ENCODE measurements around the gene BEST1.

Gene BEST1

DNA sequence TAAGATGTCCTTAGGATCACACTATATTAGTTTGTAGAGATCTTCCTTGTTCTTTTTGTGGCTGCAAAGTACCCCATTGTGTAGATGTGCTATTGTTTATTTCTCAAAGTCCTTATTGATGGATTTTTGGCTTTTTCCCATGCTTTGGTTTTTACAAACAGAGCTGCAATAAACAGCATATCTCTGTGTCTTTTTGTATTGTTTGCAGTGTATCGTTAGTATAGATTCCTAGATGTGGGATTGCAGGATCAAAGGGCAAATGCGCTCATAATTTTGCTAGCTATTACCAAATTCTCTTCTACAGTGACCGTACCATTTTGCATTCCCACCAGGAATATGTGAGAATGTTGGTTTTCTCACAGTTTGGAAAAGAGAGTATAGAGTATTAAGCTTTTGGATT, 44.8 kb downstream of the BEST1 start:
- no peak for TF ChIP-seq EZH2 (IDR thresholded peaks at IDR 0.05; ENCODE audit: borderline replicate concordance, low read length)
- TF ChIP-seq, protein P1, sequence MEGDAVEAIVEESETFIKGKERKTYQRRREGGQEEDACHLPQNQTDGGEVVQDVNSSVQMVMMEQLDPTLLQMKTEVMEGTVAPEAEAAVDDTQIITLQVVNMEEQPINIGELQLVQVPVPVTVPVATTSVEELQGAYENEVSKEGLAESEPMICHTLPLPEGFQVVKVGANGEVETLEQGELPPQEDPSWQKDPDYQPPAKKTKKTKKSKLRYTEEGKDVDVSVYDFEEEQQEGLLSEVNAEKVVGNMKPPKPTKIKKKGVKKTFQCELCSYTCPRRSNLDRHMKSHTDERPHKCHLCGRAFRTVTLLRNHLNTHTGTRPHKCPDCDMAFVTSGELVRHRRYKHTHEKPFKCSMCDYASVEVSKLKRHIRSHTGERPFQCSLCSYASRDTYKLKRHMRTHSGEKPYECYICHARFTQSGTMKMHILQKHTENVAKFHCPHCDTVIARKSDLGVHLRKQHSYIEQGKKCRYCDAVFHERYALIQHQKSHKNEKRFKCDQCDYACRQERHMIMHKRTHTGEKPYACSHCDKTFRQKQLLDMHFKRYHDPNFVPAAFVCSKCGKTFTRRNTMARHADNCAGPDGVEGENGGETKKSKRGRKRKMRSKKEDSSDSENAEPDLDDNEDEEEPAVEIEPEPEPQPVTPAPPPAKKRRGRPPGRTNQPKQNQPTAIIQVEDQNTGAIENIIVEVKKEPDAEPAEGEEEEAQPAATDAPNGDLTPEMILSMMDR (IDR thresholded peaks at IDR 0.05; ENCODE audit: low read length), result no peak
- Histone ChIP-seq H3K27ac (ENCODE audit: low read depth, low read length, poor library complexity, severe bottlenecking) (no peak overlapping the region), H3K36me3 (ENCODE audit: insufficient read depth, low read length) (no peaks in the 10 kb centered on the region), H2AFZ (ENCODE audit: low read length) (no peak overlapping the region), H3K4me1 (ENCODE audit: insufficient read depth, low read length, severe bottlenecking) (no peaks in the 10 kb centered on the region), H3K27me3 (ENCODE audit: insufficient read depth, low read length) (no peaks in the 10 kb centered on the region; the same call in 1 of the 2 replicates), H3K9ac (ENCODE audit: low read length) (no peak overlapping the region), H3K79me2 (ENCODE audit: insufficient read depth, low read length) (no peaks in the 10 kb centered on the region), H3K4me2 (ENCODE audit: low read length) (no peak overlapping the region), H3K9me2 (ENCODE audit: low read depth, low read length) (no peaks in the 10 kb centered on the region), H3K4me3 (ENCODE audit: low read depth, low read length, poor library complexity, severe bottlenecking) (no peak overlapping the region), H4K20me1 (ENCODE audit: insufficient read depth, low read length) (no peaks in the 10 kb centered on the region), H3F3A (ENCODE audit: insufficient read depth, low read length) (no peaks in the 10 kb centered on the region), H3K9me3 (ENCODE audit: low read length) (0 out of 2 replicates have a peak, but pooled peaks cover 4% of the 10 kb centered on the region)

DNA sequence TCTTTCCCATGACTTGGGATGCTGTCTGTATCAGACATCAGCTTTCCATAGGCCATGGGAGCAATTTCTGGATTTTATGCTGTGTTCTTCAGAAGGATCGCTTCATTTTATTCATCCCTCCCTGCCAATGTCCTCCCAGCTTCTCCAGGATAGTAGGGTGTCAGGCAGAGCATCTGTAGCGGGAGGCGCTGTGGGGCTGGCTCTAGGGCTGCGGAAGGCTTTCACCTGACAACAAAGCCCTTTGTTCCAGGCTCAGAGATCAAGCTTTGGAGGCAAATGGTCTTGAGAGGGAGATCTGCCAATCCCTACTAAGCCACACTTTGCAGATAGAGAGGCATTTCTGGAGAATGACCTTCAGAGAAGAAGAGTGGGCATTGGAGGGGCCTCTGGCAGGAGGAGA, 46.8 kb downstream of the BEST1 start:
- Histone ChIP-seq H3K4me3 (ENCODE audit: low read depth, low read length, poor library complexity, severe bottlenecking) (no peak overlapping the region), H3F3A (ENCODE audit: insufficient read depth, low read length) (no peaks in the 10 kb centered on the region), H2AFZ (ENCODE audit: low read length) (no peak overlapping the region), H3K4me1 (ENCODE audit: insufficient read depth, low read length, severe bottlenecking) (no peaks in the 10 kb centered on the region), H3K79me2 (ENCODE audit: insufficient read depth, low read length) (no peaks in the 10 kb centered on the region), H3K9ac (ENCODE audit: low read length) (no peak overlapping the region), H4K20me1 (ENCODE audit: insufficient read depth, low read length) (no peaks in the 10 kb centered on the region), H3K4me2 (ENCODE audit: low read length) (no peak overlapping the region), H3K27me3 (ENCODE audit: insufficient read depth, low read length) (no peaks in the 10 kb centered on the region; the same call in 1 of the 2 replicates), H3K9me3 (ENCODE audit: low read length) (0 out of 2 replicates have a peak, but pooled peaks cover 4% of the 10 kb centered on the region), H3K9me2 (ENCODE audit: low read depth, low read length) (no peaks in the 10 kb centered on the region), H3K27ac (ENCODE audit: low read depth, low read length, poor library complexity, severe bottlenecking) (no peak overlapping the region), H3K36me3 (ENCODE audit: insufficient read depth, low read length) (no peaks in the 10 kb centered on the region)
- no peak for TF ChIP-seq EZH2 (IDR thresholded peaks at IDR 0.05; ENCODE audit: borderline replicate concordance, low read length)
- TF ChIP-seq, protein P1 (IDR thresholded peaks at IDR 0.05; ENCODE audit: low read length), result no peak

DNA sequence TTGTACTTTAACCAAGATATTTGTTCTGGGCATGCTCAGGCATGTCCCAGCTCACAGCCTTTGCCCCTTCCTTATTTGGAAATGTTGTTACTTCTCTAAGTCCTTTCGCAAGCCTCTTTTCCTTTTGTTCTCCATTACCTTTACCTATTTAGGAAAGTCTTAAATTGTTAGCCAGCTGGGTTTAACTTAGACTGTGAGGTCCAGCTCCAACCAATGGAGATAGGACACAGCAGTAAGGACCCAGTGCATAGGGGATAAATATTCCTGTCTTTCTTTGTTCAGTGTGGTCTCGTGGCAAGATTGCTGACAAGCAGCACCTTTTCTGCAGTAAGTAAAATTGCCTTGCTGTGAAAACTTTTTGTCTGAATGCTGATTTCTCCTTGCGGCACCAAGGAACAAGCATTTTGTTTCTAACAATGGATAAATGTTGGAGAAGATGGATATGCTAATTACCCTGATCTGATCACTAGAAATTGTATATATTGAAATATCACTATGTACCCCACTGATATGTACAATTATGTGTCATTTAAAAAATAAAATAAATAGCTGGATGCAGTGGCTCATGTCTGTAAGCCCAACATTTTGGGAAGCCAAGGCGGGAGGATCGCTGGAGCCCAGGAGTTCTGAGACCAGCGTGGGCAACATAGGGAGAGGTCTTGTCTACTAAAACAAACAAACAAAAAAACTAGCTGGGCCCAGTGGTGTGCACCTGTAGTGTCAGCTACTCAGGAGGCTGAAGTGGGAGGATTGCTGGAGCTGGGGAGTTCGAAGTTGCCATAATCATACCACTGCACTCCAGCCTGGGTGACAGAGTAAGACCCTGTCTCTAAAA, 49.2 kb downstream of the BEST1 start:
- no peaks in the 10 kb centered on the region for H3F3A ChIP-seq (ENCODE audit: insufficient read depth, low read length)
- H3K27me3 ChIP-seq (ENCODE audit: insufficient read depth, low read length), result no peaks in the 10 kb centered on the region; the same call in 1 of the 2 replicates
- TF ChIP-seq, protein P1 (IDR thresholded peaks at IDR 0.05; ENCODE audit: low read length), result no peak
- no peak for TF ChIP-seq EZH2 (IDR thresholded peaks at IDR 0.05; ENCODE audit: borderline replicate concordance, low read length)
- no peaks in the 10 kb centered on the region for H3K79me2 ChIP-seq (ENCODE audit: insufficient read depth, low read length)
- 0 out of 2 replicates have a peak, but pooled peaks cover 4% of the 10 kb centered on the region for H3K9me3 ChIP-seq (ENCODE audit: low read length)
- no peak overlapping the region for H3K4me3 ChIP-seq (ENCODE audit: low read depth, low read length, poor library complexity, severe bottlenecking)
- H3K4me2 ChIP-seq (ENCODE audit: low read length), result no peak overlapping the region
- no peak overlapping the region for H2AFZ ChIP-seq (ENCODE audit: low read length)
- no peaks in the 10 kb centered on the region for H3K4me1 ChIP-seq (ENCODE audit: insufficient read depth, low read length, severe bottlenecking)
- no peak overlapping the region for H3K9ac ChIP-seq (ENCODE audit: low read length)
- no peaks in the 10 kb centered on the region for H3K36me3 ChIP-seq (ENCODE audit: insufficient read depth, low read length)
- no peaks in the 10 kb centered on the region for H3K9me2 ChIP-seq (ENCODE audit: low read depth, low read length)
- no peak overlapping the region for H3K27ac ChIP-seq (ENCODE audit: low read depth, low read length, poor library complexity, severe bottlenecking)
- H4K20me1 ChIP-seq (ENCODE audit: insufficient read depth, low read length), result no peaks in the 10 kb centered on the region

Measured in OCI-LY1 (cell line).